ENCODE data around the gene DKK2.
"Not testable (repeated sequence)": the region's sequence is repeated elsewhere in the genome, so short reads cannot be mapped to it uniquely, and the experiment has no call there.

The DKK2 gene

DNA sequence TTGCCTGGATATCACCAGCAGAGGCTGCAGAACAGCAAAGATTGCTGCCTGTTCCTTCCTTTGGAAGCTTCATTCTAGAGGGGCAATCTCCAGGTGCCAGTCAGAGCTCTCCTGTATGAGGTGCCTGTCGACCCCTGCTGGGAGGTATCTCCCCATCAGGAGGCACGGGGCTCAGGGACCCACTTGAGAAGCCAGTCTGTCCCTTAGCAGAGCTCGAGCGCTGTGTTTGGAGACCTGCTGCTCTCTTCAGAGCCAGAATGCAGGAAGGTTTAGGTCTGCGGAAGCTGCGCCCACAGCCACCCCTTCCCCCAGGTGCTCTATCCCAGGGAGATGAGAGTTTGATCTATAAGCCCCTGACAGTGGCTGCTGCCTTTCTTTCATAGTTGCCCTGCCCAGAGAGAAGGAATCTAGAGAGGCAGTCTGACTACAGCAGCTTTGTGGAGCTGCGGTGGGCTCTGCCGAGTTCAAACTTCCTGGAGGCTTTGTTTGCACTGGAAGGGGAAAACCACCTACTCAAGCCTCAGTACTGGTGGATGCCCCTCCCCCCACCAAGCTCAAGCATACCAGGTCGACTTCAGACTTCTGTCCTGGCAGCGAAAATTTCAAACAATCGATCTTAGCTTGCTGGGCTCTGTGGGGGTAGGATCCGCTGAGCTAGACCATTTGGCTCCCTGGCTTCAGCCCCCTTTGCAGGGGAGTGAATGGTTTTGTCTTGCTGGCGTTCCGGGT lies 57.9 kb downstream of the DKK2 start:
- Histone ChIP-seq H3K4me3 (ENCODE audit: low read depth in 1 of 2, low read length in 2 of 2) (no peak overlapping the region), H3K27ac (ENCODE audit: low read length) (no peak overlapping the region), H3K4me1 (ENCODE audit: control insufficient read depth in 1 of 2, insufficient read depth in 2 of 2, low read length in 2 of 2) (no peaks in the 10 kb centered on the region), H3K27me3 (ENCODE audit: low read depth, low read length) (no peaks in the 10 kb centered on the region), H3K9me3 (ENCODE audit: control insufficient read depth in 1 of 2, low read length in 2 of 2) (peaks cover 0 to 3% of the 10 kb centered on the region in 2 donors), H3K36me3 (ENCODE audit: control insufficient read depth in 1 of 2, insufficient read depth in 2 of 2, low read length in 2 of 2) (no peaks in the 10 kb centered on the region)

DNA sequence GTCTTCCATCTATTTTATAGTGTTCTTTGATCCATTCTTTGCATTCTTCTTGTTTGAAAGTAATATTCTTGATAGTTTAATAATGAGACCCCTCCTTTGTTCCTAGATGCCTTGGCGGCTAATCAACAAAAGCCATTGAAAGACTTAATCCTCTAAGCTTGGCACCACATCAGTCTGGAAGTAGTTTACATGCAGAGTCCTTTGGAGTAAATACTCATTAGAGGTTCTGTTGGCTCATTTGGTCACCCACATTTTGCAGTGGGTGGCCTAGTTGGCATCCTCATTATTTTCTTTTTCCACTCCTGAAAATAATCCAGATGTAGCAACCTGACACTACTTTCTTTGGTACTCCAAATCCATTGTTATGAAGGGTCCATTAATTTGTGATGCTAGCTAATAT lies 64.5 kb downstream of the DKK2 start:
- Histone ChIP-seq H3K27me3 (ENCODE audit: low read depth, low read length) (no peaks in the 10 kb centered on the region), H3K27ac (ENCODE audit: low read length) (no peak overlapping the region), H3K9me3 (ENCODE audit: control insufficient read depth in 1 of 2, low read length in 2 of 2) (peaks cover 0 to 3% of the 10 kb centered on the region in 2 donors), H3K4me1 (ENCODE audit: control insufficient read depth in 1 of 2, insufficient read depth in 2 of 2, low read length in 2 of 2) (no peaks in the 10 kb centered on the region), H3K36me3 (ENCODE audit: control insufficient read depth in 1 of 2, insufficient read depth in 2 of 2, low read length in 2 of 2) (no peaks in the 10 kb centered on the region), H3K4me3 (ENCODE audit: low read depth in 1 of 2, low read length in 2 of 2) (no peak overlapping the region)

DNA sequence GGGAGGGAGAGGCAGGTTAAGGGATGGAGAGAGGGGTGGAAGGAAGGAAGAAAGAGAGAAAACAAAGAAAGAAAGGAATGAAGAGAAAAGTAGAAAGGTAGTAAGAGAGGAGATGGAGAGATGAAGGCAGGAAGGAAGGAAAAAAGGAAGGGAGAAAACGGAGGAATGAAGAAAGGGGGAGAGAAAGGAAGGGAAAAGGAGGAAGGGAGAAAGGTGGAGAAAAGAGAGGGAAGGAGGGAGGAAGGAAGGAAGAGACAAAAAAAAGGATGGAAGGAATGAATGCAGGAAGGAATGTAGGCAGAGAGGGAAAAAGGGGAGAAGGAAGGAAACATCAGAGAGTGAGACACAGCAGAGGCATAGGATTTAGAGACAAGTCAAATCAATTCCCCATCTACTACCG lies 68.2 kb downstream of the DKK2 start:
- Histone ChIP-seq H3K27ac (ENCODE audit: low read length) (no peak overlapping the region), H3K9me3 (ENCODE audit: control insufficient read depth in 1 of 2, low read length in 2 of 2) (no peaks in the 10 kb centered on the region), H3K27me3 (ENCODE audit: low read depth, low read length) (no peaks in the 10 kb centered on the region), H3K4me3 (ENCODE audit: low read depth in 1 of 2, low read length in 2 of 2) (no peak overlapping the region), H3K4me1 (ENCODE audit: control insufficient read depth in 1 of 2, insufficient read depth in 2 of 2, low read length in 2 of 2) (no peaks in the 10 kb centered on the region), H3K36me3 (ENCODE audit: control insufficient read depth in 1 of 2, insufficient read depth in 2 of 2, low read length in 2 of 2) (no peaks in the 10 kb centered on the region)

DNA sequence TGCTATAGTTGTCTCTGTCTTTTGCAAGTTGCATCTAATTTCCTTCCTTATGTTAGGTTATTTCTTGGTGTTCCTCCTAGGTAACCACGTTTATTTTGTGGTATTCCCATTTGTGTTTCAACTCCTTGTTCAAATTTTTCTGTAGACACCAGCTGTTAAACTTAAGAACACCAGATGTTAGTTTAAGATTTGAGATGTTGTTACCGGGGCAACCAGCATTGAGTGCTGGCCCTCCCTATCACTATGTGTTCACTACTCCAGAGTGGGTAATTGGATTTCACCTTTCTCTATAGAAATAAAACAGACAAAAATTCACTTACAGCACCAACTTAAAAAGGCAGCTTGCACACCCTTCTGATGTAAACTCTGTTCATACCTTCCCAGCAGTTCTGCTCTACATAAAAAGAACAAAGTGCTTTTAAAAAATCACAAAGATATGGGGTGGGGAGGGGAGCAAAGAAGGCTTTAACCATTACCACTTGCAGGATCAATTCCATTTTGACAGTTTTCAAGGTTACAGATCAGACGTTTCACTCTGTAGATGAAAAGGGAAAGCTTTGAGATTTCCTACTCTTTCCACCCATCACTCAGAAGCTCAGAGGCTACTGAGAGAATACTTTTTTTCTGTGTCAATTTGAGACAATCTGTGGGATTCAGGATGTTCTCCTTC lies 82.9 kb downstream of the DKK2 start:
- Histone ChIP-seq H3K9me3 (ENCODE audit: control insufficient read depth in 1 of 2, low read length in 2 of 2) (no peaks in the 10 kb centered on the region), H3K27ac (ENCODE audit: low read length) (no peak overlapping the region), H3K4me1 (ENCODE audit: control insufficient read depth in 1 of 2, insufficient read depth in 2 of 2, low read length in 2 of 2) (no peaks in the 10 kb centered on the region), H3K27me3 (ENCODE audit: low read depth, low read length) (no peaks in the 10 kb centered on the region), H3K4me3 (ENCODE audit: low read depth in 1 of 2, low read length in 2 of 2) (no peak overlapping the region), H3K36me3 (ENCODE audit: control insufficient read depth in 1 of 2, insufficient read depth in 2 of 2, low read length in 2 of 2) (no peaks in the 10 kb centered on the region)

DNA sequence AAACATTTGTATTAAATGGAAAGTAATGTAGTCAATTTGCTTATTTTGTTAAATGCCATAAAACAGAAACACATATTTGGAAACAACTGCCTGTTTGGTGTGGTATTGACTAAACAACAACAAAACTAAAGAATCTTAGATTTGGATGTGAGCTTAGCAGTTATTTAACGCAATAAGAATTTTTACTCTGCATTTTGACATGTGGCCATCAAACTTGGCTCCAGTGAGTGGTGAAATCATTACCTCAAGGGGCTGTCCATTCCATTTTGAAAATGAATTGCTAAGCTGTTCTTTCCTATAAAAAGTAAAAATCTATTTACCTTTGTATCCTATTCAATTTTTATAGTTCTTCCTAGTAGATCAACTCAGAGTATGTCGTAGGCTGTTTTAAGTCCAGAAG lies 84.2 kb downstream of the DKK2 start:
- Histone ChIP-seq H3K9me3 (ENCODE audit: control insufficient read depth in 1 of 2, low read length in 2 of 2) (no peaks in the 10 kb centered on the region), H3K27ac (ENCODE audit: low read length) (no peak overlapping the region), H3K4me3 (ENCODE audit: low read depth in 1 of 2, low read length in 2 of 2) (no peak overlapping the region), H3K36me3 (ENCODE audit: control insufficient read depth in 1 of 2, insufficient read depth in 2 of 2, low read length in 2 of 2) (no peaks in the 10 kb centered on the region), H3K27me3 (ENCODE audit: low read depth, low read length) (no peaks in the 10 kb centered on the region), H3K4me1 (ENCODE audit: control insufficient read depth in 1 of 2, insufficient read depth in 2 of 2, low read length in 2 of 2) (no peaks in the 10 kb centered on the region)

DNA sequence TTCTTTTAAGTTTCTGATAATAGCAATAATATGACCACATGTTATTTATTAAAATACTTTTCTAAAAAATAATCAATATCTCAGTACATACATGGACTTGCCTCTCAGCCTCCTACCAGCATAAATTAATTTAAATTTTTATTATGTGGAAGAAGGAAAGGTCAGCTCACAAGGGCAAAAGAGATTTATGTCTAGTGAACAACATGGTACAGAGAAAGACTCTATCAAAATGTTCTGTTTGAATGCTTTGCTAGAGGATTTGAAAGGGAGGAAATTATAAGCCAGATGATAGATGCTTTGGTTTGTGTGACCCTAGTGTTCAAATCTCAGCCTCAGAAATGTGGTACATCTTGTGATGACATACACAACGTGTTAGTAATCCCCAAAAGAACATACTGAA lies 94.3 kb downstream of the DKK2 start:
- Histone ChIP-seq H3K27me3 (ENCODE audit: low read depth, low read length) (no peaks in the 10 kb centered on the region), H3K36me3 (ENCODE audit: control insufficient read depth in 1 of 2, insufficient read depth in 2 of 2, low read length in 2 of 2) (no peaks in the 10 kb centered on the region), H3K27ac (ENCODE audit: low read length) (no peak overlapping the region), H3K4me1 (ENCODE audit: control insufficient read depth in 1 of 2, insufficient read depth in 2 of 2, low read length in 2 of 2) (no peaks in the 10 kb centered on the region), H3K9me3 (ENCODE audit: control insufficient read depth in 1 of 2, low read length in 2 of 2) (no peaks in the 10 kb centered on the region), H3K4me3 (ENCODE audit: low read depth in 1 of 2, low read length in 2 of 2) (no peak overlapping the region)

DNA sequence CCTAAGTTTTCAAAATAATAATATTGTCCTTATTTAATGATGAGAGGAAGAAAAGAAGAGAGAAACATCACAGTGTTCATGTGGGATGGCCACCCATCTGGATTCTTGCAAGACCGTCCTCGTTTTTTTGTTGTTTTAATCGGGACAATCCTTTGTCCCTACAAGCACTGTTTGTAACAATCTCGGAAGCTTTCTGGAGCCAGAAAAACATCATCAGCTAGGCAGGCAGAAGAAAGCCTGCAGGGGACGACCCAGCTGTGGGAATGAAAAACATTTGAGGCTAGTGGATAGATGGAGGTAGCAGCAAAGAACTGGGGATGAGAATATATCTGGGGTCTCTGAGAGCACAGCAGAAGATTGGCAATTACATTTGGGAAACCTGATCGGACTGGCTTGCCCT lies 105.6 kb downstream of the DKK2 start:
- Histone ChIP-seq H3K27me3 (ENCODE audit: low read depth, low read length) (no peaks in the 10 kb centered on the region), H3K27ac (ENCODE audit: low read length) (no peak overlapping the region), H3K36me3 (ENCODE audit: control insufficient read depth in 1 of 2, insufficient read depth in 2 of 2, low read length in 2 of 2) (no peaks in the 10 kb centered on the region), H3K9me3 (ENCODE audit: control insufficient read depth in 1 of 2, low read length in 2 of 2) (no peaks in the 10 kb centered on the region), H3K4me3 (ENCODE audit: low read depth in 1 of 2, low read length in 2 of 2) (no peak overlapping the region), H3K4me1 (ENCODE audit: control insufficient read depth in 1 of 2, insufficient read depth in 2 of 2, low read length in 2 of 2) (no peaks in the 10 kb centered on the region)

DNA sequence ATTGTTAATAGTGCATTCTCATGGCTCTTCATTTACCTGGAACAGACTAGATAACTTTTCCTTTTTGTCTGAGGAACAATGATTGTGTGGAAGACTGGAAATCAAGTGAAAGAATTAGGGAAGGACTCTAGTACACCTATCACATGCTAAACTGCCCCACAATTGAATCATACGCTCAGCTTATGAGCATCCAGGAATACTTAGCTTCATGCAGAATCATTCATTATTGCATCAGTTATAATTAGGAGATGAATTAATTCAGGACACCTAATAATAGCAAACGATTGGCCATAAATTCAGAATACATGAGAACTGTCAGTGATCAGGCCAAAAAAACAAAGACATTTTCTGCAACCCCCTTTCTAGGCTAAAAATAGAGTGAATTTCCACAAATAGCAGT lies 106.9 kb downstream of the DKK2 start:
- Histone ChIP-seq H3K27ac (ENCODE audit: low read length) (no peak overlapping the region), H3K4me3 (ENCODE audit: low read depth in 1 of 2, low read length in 2 of 2) (no peak overlapping the region), H3K9me3 (ENCODE audit: control insufficient read depth in 1 of 2, low read length in 2 of 2) (no peaks in the 10 kb centered on the region), H3K27me3 (ENCODE audit: low read depth, low read length) (no peaks in the 10 kb centered on the region), H3K4me1 (ENCODE audit: control insufficient read depth in 1 of 2, insufficient read depth in 2 of 2, low read length in 2 of 2) (no peaks in the 10 kb centered on the region), H3K36me3 (ENCODE audit: control insufficient read depth in 1 of 2, insufficient read depth in 2 of 2, low read length in 2 of 2) (no peaks in the 10 kb centered on the region)

DNA sequence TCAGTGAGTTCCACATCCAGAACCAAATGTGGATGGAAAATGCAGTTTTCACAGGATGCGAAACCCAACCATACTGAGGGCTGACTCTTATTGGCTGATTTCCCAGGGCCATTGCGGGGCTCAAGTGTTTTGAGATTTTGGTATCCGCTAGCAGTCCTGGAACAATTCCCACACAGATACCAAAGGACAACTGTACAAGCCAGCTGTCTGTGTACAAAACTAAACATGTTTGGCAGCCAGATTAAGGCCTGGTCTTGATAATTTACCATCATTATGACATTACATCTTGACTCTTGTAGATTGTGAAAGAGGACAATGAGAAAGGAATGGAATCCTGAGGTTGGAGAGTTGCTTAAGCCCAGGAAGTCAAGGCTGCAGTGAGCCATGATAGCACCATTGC lies 121.9 kb downstream of the DKK2 start:
- Histone ChIP-seq H3K36me3 (ENCODE audit: control insufficient read depth in 1 of 2, insufficient read depth in 2 of 2, low read length in 2 of 2) (no peaks in the 10 kb centered on the region), H3K27ac (ENCODE audit: low read length) (no peak overlapping the region), H3K4me1 (ENCODE audit: control insufficient read depth in 1 of 2, insufficient read depth in 2 of 2, low read length in 2 of 2) (no peaks in the 10 kb centered on the region), H3K4me3 (ENCODE audit: low read depth in 1 of 2, low read length in 2 of 2) (no peak overlapping the region), H3K27me3 (ENCODE audit: low read depth, low read length) (no peaks in the 10 kb centered on the region), H3K9me3 (ENCODE audit: control insufficient read depth in 1 of 2, low read length in 2 of 2) (no peaks in the 10 kb centered on the region)

DNA sequence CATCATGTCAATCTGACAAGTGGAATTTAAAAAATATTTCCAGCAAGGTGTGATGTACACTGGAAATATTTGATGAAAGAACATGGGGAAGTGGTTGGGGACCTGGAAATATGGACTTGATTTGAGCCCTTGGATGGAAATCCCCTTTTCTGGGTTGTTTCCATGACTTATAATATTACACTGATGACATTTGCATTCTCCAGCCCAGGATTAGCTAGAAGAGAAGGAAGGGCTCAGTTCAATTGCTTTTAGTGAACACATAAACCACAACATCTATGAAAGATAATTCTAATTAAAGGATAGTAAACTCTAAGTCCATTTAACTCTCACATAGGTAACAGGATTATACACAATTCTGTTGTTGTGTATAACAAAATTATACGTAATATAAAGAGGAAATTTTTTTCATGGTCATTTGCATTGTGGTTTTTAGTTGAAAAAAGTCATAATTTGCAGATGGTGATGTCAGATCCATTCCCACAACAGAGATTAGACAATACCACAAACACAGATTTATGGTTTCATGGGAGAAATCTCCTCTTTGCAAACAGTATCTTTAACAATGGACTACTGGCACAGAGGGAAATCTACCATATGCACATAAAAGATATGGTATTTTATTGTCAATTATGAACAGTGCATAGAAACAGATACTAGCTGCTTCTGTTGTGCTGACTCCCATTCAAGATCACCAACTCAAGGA lies 126.5 kb downstream of the DKK2 start:
- Histone ChIP-seq H3K27me3 (ENCODE audit: low read depth, low read length) (no peaks in the 10 kb centered on the region), H3K36me3 (ENCODE audit: control insufficient read depth in 1 of 2, insufficient read depth in 2 of 2, low read length in 2 of 2) (no peaks in the 10 kb centered on the region), H3K9me3 (ENCODE audit: control insufficient read depth in 1 of 2, low read length in 2 of 2) (no peaks in the 10 kb centered on the region), H3K27ac (ENCODE audit: low read length) (no peak overlapping the region), H3K4me1 (ENCODE audit: control insufficient read depth in 1 of 2, insufficient read depth in 2 of 2, low read length in 2 of 2) (no peaks in the 10 kb centered on the region), H3K4me3 (ENCODE audit: low read depth in 1 of 2, low read length in 2 of 2) (no peak overlapping the region)

DNA sequence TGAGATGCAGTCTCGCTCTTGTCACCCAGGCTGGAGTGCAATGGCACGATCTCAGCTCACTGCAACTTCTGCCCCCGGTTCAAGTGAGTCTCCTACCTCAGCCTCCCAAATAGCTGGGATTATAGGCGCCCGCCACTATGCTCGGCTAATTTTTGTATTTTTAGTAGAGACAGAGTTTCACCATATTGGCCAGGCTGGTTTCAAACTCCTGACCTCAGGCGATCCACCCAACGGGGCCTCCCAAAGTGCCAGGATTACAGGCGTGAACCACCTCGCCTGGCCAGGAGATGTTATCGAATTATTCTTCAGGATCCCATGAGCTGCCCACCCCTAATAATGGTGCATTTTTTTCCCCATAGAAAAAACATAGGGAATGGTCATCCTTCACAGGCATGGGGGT lies 128.1 kb downstream of the DKK2 start:
- H3K27me3 ChIP-seq (ENCODE audit: low read depth, low read length); H3K9me3 ChIP-seq (ENCODE audit: control insufficient read depth in 1 of 2, low read length in 2 of 2); H3K4me1 ChIP-seq (ENCODE audit: control insufficient read depth in 1 of 2, insufficient read depth in 2 of 2, low read length in 2 of 2); H3K27ac ChIP-seq (ENCODE audit: low read length); H3K36me3 ChIP-seq (ENCODE audit: control insufficient read depth in 1 of 2, insufficient read depth in 2 of 2, low read length in 2 of 2); H3K4me3 ChIP-seq (ENCODE audit: low read depth in 1 of 2, low read length in 2 of 2): not testable (repeated sequence)
